Endothelial cell of umbilical vein (primary cell): ENCODE measurements around the gene RFFL.

Experiments
- CTCF ChIP-seq, 2 donors: IDR thresholded peaks; 1 replicate in 1 of 2; 2 replicates in 1 of 2; pipeline ENCODE4 v1.5.1; 2011; ENCODE audit warnings: low read length in 2 of 2, mild to moderate bottlenecking in 2 of 2, moderate library complexity in 2 of 2, control low read depth in 1 of 2, inconsistent platforms in 1 of 2, low read depth in 1 of 2; ENCODE audit not compliant: insufficient read depth in 1 of 2; ENCODE audit errors: extremely low read depth in 1 of 2
- EZH2 ChIP-seq: IDR thresholded peaks from 2 replicates; pipeline ENCODE4 v1.6.1; 2012; ENCODE audit warnings: borderline replicate concordance, low read depth, mild to moderate bottlenecking, moderate library complexity, low read length, inconsistent platforms; ENCODE audit not compliant: severe bottlenecking
- GATA2 ChIP-seq: IDR thresholded peaks from 2 replicates; pipeline ENCODE4 v1.7.0; 2011; ENCODE audit warnings: low read depth, mild to moderate bottlenecking, moderate library complexity, mixed read lengths, low read length; ENCODE audit not compliant: insufficient read length, insufficient read depth
- MAX ChIP-seq: IDR thresholded peaks from 2 replicates; pipeline ENCODE4 v1.6.1; 2011; ENCODE audit not compliant: insufficient read depth, insufficient read length
- POLR2A ChIP-seq: IDR thresholded peaks from 2 replicates; pipeline ENCODE4 v1.6.1; 2012; ENCODE audit warnings: low read depth, mild to moderate bottlenecking, control low read depth, low read length
- POLR2AphosphoS5 ChIP-seq: IDR thresholded peaks from 2 replicates; pipeline ENCODE4 v1.6.1; 2012; ENCODE audit warnings: low read depth, mild to moderate bottlenecking, control low read depth, low read length, moderate library complexity; ENCODE audit not compliant: insufficient read depth

GRCh38 chr17:35056013-35056412, 7.5 kb downstream of the RFFL start:
- TF ChIP-seq EZH2 (no peak), POLR2AphosphoS5 (no peak), CTCF (IDR thresholded peaks at IDR 0.05; ENCODE audit: extremely low read depth in 1 of 2, insufficient read depth in 1 of 2, low read depth in 1 of 2, low read length in 2 of 2) (no peak), POLR2A (no peak), MAX (no peak), GATA2 (no peak)
